Smooth muscle cell (in vitro differentiated cells): Measurements from ENCODE around the gene GOLGA6L10. TPM values are rescaled to one million over a fixed set of nuclear protein-coding genes. Genes with fewer than 3 reads are reported as not detected.
"Not testable (repeated sequence)": the region's sequence is repeated elsewhere in the genome, so short reads cannot be mapped to it uniquely, and the experiment has no call there.

Experiments used
- DNase-seq: peaks from one replicate; lab custom pipeline; 2025; ENCODE audit not compliant: unreplicated experiment; lab: John Stamatoyannopoulos, UW
- H2AFZ ChIP-seq: fragments of 200-600 bp; sonication (generic); 2 replicates; pipeline ENCODE4 v1.6.0; 2016; ENCODE audit warnings: antibody characterized with exemption, low read depth, mild to moderate bottlenecking
- H3F3A ChIP-seq: fragments of 200-600 bp; sonication (generic); 2 replicates; pipeline ENCODE4 v1.6.0; 2017; ENCODE audit warnings: antibody characterized with exemption, low read depth
- H3K27ac ChIP-seq: fragments of 200-600 bp; sonication (generic); 2 replicates; pipeline ENCODE4 v1.5.1; 2016; ENCODE audit warnings: low read depth, mild to moderate bottlenecking
- H3K27me3 ChIP-seq: fragments of 200-600 bp; sonication (generic); 2 replicates; pipeline ENCODE4 v1.6.1; 2016; ENCODE audit warnings: low read depth, mild to moderate bottlenecking
- H3K36me3 ChIP-seq: fragments of 200-600 bp; sonication (generic); 2 replicates; pipeline ENCODE4 v1.5.1; 2016; ENCODE audit warnings: low read depth
- H3K4me1 ChIP-seq: fragments of 200-600 bp; sonication (generic); 2 replicates; pipeline ENCODE4 v1.5.1; 2016; ENCODE audit warnings: low read depth
- H3K4me2 ChIP-seq: fragments of 200-600 bp; sonication (generic); 2 replicates; pipeline ENCODE4 v1.6.0; 2016; ENCODE audit warnings: mild to moderate bottlenecking
- H3K4me3 ChIP-seq: fragments of 200-600 bp; sonication (generic); 2 replicates; pipeline ENCODE4 v1.5.1; 2016; ENCODE audit warnings: mild to moderate bottlenecking
- H3K79me2 ChIP-seq: fragments of 200-600 bp; sonication (generic); 2 replicates; pipeline ENCODE4 v1.6.0; 2016; ENCODE audit warnings: low read depth, mild to moderate bottlenecking
- H3K9ac ChIP-seq: fragments of 200-600 bp; sonication (generic); 2 replicates; pipeline ENCODE4 v1.6.0; 2016; ENCODE audit warnings: low read depth
- H3K9me3 ChIP-seq: fragments of 200-600 bp; sonication (generic); replicated peaks from 2 replicates; pipeline ENCODE4 v1.5.1; 2016; ENCODE audit warnings: low read depth
- H4K20me1 ChIP-seq: fragments of 200-600 bp; sonication (generic); 2 replicates; pipeline ENCODE4 v1.6.0; 2016; ENCODE audit warnings: low read depth
- WGBS: methylation state at CpG from one replicate; pipeline ENCODE4 v1.1.7; 2016; ENCODE audit warnings: low lambda C conversion rate; 5-methylcytosine and 5-hydroxymethylcytosine counted together
- polyA plus RNA-seq: library from polyadenylated mRNA; unstranded; fragments of >200 nt; fragmentation: Nextera tagmentation; extraction: Ambion mirVana; gene quantifications from 2 replicates; pipeline ENCODE4 v1.2.1, GENCODE V29; 2016
- total RNA-seq: library from RNA; depleted of rRNA; stranded (reverse); fragments of >200 nt; gene quantifications from 2 replicates; pipeline ENCODE4 v1.2.3, GENCODE V29; 2014
- TF ChIP-seq, protein P1 (sequence below): fragments of 200-600 bp; sonication (generic); IDR thresholded peaks from 2 replicates; pipeline ENCODE4 v1.5.1; 2017; ENCODE audit warnings: borderline replicate concordance, mild to moderate bottlenecking, antibody characterized with exemption; ENCODE audit not compliant: insufficient read depth, poor library complexity, severe bottlenecking

The GOLGA6L10 gene, protein sequence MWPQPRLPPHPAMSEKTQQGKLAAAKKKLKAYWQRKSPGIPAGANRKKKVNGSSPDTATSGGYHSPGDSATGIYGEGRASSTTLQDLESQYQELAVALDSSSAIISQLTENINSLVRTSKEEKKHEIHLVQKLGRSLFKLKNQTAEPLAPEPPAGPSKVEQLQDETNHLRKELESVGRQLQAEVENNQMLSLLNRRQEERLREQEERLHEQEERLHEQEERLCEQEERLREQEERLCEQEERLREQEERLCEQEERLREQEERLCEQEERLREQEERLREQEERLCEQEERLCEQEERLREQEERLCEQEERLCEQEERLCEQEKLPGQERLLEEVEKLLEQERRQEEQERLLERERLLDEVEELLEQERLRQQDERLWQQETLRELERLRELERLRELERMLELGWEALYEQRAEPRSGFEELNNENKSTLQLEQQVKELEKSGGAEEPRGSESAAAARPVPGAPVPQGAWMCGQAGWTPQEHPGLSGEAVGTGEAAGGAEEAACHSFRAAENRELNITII
- 0.22 and 1.3 TPM in 2 replicates for total RNA-seq
- polyA plus RNA-seq: 1.2 and 1.9 TPM in 2 replicates

DNA sequence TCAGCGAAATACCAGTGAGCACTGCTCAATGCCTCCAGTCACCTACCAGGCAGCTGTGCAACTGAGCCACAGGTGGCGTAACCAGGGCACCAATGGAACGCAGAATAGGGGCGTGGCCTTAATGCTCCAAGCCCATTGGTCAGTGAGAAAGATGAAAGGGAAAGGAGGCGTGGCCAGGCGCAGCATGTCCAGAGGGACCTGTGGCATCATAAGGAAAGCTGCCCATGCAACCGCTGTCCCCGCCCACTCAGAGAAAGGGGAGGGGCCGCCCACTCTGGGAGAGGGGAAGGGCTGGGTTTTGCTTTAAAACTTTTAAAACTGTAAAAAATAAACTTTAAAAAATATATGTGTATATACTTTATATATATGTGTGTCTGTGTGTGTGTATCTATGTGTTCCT is at the start of gene GOLGA6L10:
GOLGA6L10 (minus strand) TSS at position 101 of the 400 bp plus-strand sequence; CDS start at position 1, 100 bp downstream.
- not testable (repeated sequence) for DNase-seq, H2AFZ ChIP-seq, H3K4me1 ChIP-seq, H3F3A ChIP-seq, H3K9me3 ChIP-seq, H3K79me2 ChIP-seq, H4K20me1 ChIP-seq, H3K9ac ChIP-seq, H3K4me2 ChIP-seq, H3K27me3 ChIP-seq, H3K27ac ChIP-seq, H3K4me3 ChIP-seq, H3K36me3 ChIP-seq
- WGBS: no CpG with 5 or more reads among the region's 9 CpGs

DNA sequence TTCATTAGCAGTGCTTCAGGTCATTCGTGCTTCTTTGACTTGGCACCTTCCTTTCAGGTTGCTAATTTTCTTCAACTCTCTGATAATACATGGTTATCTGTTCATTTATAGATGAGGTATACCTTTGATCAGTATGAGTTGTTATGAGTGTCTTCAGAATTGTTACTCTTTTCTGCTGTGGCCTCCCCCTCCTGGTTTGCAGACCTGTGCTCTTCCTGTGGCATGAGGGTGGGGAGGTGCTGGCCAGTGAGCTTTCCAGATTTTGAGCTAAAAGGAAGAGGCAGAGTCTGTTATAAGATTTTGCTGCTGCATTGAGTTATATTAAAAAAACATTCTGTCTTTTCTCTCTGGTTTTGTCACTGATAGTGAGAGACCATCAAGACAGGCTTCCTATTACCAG is 49.5 kb upstream of the GOLGA6L10 start:
- Histone ChIP-seq H2AFZ (no peak overlapping the region), H3K4me1 (no peaks in the 10 kb centered on the region), H3K4me3 (no peak overlapping the region), H3K27ac (no peak overlapping the region), H3F3A (no peaks in the 10 kb centered on the region), H3K9ac (no peak overlapping the region), H3K27me3 (no peaks in the 10 kb centered on the region), H3K9me3 (no peaks in the 10 kb centered on the region), H3K36me3 (no peaks in the 10 kb centered on the region), H4K20me1 (no peaks in the 10 kb centered on the region), H3K79me2 (peaks cover 21% of the 10 kb centered on the region), H3K4me2 (no peak overlapping the region)
- DNase-seq: no peak
- TF ChIP-seq, protein P1, sequence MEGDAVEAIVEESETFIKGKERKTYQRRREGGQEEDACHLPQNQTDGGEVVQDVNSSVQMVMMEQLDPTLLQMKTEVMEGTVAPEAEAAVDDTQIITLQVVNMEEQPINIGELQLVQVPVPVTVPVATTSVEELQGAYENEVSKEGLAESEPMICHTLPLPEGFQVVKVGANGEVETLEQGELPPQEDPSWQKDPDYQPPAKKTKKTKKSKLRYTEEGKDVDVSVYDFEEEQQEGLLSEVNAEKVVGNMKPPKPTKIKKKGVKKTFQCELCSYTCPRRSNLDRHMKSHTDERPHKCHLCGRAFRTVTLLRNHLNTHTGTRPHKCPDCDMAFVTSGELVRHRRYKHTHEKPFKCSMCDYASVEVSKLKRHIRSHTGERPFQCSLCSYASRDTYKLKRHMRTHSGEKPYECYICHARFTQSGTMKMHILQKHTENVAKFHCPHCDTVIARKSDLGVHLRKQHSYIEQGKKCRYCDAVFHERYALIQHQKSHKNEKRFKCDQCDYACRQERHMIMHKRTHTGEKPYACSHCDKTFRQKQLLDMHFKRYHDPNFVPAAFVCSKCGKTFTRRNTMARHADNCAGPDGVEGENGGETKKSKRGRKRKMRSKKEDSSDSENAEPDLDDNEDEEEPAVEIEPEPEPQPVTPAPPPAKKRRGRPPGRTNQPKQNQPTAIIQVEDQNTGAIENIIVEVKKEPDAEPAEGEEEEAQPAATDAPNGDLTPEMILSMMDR: no peak
- WGBS: no CpG with 5 or more reads among the region's 1 CpG

DNA sequence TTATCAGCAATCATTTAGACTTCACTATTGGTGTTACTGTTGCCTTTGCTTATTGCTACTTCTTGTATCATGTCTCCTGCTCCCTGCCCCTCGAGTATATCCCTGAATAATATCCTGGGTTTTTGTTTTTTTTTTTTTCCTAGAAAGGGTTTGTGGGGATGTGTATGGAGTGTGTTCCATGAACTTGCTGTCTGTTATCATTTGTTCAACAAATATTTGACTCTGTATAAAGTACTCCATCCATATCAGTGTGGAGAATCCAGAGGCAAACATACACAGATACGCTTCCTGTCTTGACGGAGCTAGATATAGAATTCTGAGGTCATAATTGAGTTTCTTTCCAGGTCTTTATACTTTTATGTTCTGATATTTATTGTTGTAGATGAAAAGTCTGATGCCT is 48.5 kb upstream of the GOLGA6L10 start:
- no peak for DNase-seq
- H3K27me3 ChIP-seq: no peaks in the 10 kb centered on the region
- no peaks in the 10 kb centered on the region for H3K36me3 ChIP-seq
- H3K4me3 ChIP-seq: no peak overlapping the region
- H3K9ac ChIP-seq: no peak overlapping the region
- H3K9me3 ChIP-seq: no peaks in the 10 kb centered on the region
- no peak overlapping the region for H2AFZ ChIP-seq
- TF ChIP-seq, protein P1: no peak
- 85% methylated on average over 3 of the region's 3 CpGs for WGBS
- H3K79me2 ChIP-seq: peaks cover 21% of the 10 kb centered on the region
- H3K27ac ChIP-seq: no peak overlapping the region
- no peaks in the 10 kb centered on the region for H3F3A ChIP-seq
- H4K20me1 ChIP-seq: no peaks in the 10 kb centered on the region
- H3K4me1 ChIP-seq: peaks cover 4% of the 10 kb centered on the region
- no peak overlapping the region for H3K4me2 ChIP-seq

DNA sequence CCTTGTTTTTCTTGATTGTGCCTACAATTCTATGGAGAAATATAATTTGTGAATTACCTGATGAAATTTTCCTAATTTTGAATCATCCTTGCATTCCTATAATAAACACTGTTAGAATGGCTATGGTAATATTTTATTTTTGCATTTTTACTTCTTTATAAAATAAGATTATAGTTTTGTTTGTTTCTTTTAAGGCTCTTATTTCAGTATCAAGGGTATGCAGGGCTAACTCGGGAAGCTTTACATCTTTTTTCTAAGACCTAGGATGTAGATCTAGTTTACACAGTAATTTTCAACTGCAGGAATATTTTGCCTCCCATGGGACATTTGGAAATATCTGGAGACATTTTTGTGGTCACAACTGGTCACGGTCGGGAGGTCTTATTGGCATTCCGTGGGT is 46.5 kb upstream of the GOLGA6L10 start:
- 33% methylated on average over 1 of the region's 4 CpGs for WGBS
- H3K36me3 ChIP-seq, H4K20me1 ChIP-seq, H3K9me3 ChIP-seq, H2AFZ ChIP-seq, H3K4me3 ChIP-seq, H3K27me3 ChIP-seq, H3K4me2 ChIP-seq, DNase-seq, H3F3A ChIP-seq, H3K4me1 ChIP-seq, H3K9ac ChIP-seq: not testable (repeated sequence)
- Histone ChIP-seq H3K27ac (peak overlapping the region; percentile 53), H3K79me2 (peaks cover 21% of the 10 kb centered on the region)
